COLO668 (cell line): ENCODE results near the gene CALCOCO1.
A peak's percentile ranks its signal among the peaks of the same experiment; 100 is the strongest.
"Not testable (repeated sequence)": the region's sequence is repeated elsewhere in the genome, so short reads cannot be mapped to it uniquely, and the experiment has no call there.

ENCODE experiments used
- DNase-seq: peaks from one replicate; lab custom pipeline; 2025; ENCODE audit not compliant: unreplicated experiment; lab: John Stamatoyannopoulos, UW

Gene CALCOCO1

DNA sequence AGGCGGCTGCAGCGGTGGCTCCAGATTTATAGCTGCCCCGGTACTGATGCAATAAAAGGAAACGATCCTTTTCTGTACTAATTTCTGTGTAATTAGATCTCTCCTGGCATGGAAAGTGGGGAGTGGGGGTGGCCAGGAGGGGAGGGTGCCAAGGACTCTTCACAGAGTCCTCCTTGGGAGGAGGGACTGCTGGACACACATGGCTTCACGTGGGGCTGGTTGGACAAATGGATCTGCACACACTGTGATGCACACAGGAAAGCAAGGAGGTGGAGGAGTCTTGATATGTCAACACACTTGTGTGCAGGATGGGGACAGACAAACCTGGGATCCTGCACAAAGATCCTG is 27.6 kb downstream of the CALCOCO1 start:
- no peak for DNase-seq

DNA sequence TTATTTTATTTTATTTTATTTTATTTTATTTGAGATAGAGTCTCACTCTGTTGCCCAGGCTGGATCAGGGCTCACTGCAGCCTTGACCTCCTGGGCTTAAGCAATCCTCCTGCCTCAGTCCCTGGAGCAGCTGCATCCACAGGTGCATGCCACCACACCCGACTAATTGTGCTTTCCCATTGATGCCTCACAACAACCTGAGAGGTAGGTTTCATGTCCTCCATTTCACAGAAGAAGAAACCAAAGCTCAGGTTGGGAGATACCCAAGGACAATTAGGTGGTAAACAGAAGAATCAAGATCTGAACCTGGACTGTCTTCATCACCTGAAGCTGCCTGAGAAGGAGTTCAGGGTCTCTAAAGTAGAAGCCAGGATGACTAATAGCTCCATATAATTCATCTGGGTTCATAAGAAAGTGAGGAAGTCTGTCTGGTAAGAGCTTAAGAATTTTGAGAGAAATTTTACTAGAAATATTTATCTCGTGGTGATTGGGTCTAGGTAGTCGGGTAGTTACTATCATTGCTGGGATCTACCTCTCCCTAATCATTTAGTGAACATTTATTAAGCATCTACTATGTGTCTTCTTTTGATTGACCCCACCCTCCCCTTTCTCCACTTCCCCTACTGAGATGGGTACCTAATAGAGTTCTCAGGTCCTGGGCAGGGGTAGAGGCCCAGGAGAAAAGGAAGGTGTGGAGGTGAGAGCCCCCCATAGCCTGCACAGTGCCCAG is 28.1 kb downstream of the CALCOCO1 start:
- DNase-seq: no peak

DNA sequence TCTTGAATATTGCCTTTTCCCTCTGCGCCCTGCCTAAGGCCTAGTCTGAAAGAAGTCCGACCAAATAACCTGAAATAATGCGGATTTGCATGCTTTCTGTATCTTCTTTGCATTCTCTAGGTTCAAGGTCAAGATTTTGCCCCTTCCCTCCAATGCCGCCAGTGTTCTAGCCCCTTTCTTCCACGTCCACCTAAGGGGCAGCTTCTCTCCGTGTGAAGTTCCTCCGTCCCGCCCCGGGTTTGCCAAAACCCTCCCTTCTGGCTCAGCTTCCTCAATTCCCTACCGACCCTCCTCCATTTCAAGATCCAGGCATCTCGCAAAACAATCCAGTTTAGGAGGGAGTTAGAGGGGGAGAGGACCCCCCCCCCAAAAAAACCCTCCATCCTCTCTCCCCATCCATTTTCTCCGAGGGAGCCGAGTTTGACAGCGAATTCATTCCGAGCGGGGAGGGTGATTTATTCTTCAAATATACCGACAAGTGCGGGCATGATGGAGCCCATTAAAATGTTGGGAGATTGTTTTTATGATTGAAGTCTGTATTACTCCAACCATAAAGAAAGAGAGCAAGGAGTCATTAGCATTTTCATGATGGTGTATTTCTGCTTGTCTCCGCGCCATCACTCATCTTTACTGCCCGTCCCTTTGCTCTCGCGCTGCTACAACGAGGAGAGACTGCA is 30.5 kb downstream of the CALCOCO1 start:
- DNase-seq: peak; percentile 1

DNA sequence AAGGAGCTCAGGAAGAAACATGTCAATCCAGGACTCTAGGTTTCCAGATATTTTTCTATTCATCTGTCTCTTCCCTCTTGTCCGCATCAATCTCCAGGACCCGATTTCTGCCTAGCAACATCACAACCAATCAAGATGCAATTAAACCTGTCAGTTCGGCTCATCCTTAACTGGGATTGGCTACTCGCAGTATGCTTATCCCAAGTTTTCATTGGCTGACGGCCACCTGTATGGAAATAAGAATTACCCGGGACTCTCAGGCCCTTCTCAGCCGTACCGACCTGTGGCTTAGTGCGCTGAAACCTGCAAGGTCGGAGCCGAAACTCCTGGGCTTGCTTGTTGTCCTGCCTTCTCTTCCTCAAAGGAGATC is 31.0 kb downstream of the CALCOCO1 start:
- peak; percentile 62 for DNase-seq

DNA sequence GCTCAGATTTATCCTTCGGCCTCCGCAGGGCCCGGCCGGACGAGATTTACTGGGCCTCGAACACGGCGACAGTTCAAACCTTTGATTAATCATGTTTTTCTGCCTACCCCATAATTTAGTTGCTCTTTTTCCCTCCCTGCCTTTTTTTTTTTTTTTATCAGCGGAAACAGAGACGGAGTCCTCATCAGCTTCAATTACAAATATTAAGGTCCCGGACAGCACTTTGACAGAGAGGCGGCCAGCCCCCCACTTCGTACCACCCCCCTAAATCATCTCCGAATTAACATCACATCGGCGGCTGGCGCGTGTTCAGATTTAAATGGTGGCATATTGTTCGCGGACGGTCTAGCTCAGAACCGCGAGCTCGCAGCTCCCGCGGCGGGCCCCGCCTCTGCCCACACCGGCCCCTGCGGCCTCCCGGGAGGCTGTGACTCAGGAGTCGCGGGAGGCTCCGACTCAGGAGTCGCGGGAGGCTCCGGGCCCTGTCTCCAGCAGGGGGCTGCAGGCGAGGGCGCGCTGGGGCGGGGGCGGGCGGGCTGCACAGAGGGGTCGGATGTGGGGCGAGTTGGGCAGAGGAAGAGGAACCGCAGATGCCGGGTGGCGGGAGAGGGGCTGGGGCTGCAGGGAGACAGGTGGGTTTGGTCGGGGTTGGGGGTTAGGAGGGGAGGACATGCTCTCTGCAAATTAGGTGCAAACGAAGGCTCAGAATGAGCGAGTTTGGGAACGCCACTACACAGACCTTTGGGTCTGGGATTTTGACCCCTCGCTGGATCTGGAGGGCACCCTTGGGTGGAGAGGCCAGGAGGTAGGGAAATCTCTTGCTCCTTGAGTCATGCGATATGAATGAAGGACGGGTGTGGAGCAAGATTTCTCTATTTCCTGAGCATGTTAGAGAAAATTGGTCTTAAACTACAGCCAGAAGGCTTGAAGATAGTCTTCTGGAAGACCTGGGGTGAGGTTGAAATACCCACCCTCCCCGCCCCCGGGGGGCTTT is 31.8 kb downstream of the CALCOCO1 start:
- peak; percentile 48 for DNase-seq

DNA sequence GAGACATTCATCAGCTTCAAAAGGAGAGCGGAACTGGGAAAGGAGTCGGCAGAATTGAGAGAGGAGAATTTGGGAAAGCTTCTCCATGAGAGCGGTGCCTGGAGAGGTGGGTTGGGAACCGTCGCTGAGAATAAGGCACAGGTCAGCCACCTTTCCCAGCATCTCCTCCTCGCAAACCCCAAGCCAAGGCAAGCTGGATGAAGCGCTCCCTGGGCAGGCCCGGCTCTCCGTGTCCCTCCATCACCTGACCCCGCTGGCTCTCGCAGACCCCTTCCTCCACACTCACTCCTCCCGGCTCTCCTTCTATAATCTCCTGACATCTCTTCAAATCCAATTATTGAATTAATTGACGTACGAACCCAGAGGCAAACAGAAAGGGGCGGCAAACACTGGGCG is 32.5 kb downstream of the CALCOCO1 start:
- DNase-seq: no peak

DNA sequence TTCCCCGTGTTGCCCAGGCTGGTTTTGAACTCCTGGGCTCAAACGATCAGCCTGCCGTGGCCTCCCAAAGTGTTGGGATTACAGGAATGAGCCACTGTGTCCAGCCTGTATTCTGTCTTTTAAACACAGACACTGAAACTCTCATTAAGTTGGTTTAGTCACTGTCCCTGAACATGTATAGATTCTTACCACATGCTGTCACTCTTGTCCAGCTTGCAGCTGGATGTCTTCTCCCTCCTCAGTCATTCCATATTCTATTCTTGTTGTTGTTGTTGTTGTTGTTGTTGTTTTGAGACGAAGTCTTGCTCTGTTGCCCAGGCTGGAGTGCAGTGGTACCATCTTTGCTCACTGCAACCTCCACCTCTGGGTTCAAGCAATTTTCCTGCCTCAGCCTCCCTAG is 39.1 kb downstream of the CALCOCO1 start:
- DNase-seq: no peak

DNA sequence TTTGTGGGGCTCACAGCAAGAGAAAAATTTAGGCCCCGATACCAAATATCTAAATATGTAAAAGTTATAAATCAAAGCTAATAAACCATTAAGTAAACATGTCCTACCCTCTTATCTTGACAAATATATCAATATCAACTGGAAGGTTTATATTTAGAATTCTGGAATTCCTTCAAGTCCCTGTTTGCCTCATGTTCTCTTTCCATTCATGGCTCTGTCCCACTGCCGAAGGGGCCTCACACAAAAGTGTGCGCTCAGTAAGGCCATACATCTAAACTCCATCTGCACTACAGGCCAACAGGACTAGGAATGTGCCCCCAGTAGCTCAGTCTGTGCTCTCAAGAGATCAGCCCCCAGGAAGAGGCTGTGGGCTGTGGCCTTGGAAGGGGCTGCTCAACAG is 40.8 kb downstream of the CALCOCO1 start:
- no peak for DNase-seq

DNA sequence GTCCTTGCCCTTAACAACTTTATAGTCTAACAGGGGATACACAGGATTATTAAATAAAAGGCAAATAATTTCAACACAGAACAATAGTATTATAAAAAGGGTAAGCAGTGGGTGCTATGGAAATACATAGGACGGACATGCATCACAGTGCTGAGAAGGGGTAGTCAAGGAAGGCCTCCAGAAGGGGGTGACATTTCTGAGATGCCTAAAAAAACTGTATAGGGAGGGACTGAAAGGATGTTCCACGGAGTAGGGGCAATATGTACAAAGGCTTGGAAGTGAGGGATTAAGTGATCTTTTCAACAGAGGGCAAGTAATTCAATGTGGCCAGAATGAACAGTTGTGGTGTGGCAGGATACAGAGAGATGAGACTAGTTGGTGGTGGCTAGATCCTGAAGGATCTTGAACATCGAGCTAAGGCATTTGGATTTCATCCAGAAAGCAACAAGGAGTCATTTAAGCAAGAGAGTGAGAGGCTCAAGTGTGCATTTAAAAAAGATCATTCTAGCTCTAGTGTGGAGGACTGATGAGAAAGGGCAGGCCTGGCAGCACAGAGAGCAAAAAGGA is 42.5 kb downstream of the CALCOCO1 start:
- DNase-seq: no peak

DNA sequence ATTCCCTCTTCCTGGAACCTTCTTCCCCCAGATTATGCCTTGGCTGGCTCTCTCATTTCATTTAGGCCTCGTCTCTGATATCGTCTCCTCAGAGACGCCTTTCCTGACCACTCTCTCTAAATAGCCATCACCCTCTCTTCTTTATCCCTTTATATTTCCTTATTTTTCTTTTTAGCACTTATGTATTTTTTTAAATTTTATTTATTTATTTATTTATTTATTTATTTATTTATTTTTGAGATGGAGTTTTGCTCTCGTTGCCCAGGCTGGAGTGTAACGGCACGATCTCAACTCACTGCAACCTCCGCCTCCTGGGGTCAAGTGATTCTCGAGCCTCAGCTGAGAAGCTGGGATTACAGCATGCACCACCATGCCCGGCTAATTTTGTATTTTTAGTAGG is 43.3 kb downstream of the CALCOCO1 start:
- DNase-seq: no peak

DNA sequence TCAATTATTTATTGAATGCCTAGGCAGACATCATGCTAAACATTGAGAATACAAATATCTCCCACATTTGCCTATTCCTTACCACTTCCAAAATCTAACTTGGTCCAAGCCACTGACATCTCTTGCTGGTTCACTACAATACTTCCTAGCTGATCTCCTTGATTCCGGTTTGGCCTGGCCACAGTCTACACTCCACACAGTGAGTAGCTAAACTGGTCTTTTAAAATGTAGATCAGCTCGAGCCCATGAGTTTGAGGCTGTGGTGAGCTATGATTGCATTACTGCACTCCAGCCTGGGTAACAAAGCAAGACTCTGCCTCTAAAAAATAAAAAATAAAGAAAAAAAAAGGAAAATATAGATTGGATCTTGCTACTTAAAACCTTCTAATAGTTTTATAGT is 43.8 kb downstream of the CALCOCO1 start:
- DNase-seq: no peak

DNA sequence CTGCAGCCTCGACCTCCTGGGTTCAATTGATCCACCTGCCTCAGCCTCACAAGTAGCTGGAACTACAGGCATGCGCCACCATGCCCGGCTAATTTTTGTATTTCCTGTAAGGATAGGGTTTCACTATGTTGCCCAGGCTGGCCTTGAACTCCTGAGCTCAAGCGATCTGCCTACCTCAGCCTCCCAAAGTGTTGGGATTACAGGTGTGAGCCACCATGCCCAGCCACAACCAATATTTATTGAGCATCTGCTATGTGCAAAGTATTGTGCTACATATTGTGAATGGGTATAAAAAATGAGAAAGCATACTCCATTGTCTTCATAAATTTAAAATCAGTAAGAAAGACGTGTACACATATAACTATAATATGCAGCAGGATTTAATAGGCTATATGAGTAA is 47.2 kb downstream of the CALCOCO1 start:
- DNase-seq: not testable (repeated sequence)

DNA sequence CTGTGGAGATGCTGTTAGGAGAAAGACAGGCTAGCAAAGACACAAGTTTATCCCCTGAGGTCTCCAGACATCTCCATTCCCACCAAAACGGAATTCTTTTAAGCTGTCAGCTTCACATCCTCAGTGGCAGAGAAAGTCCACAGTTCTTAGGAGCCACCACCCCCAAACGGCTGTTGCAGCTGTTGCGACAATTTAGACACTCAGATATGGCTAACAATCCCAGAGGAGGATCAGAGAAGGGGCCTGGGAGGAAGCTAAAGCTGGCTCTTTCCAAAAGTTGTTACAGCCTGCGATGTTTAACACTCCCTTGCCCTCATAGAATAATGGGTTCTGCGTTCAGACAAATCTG is 49.5 kb downstream of the CALCOCO1 start:
- DNase-seq: no peak

DNA sequence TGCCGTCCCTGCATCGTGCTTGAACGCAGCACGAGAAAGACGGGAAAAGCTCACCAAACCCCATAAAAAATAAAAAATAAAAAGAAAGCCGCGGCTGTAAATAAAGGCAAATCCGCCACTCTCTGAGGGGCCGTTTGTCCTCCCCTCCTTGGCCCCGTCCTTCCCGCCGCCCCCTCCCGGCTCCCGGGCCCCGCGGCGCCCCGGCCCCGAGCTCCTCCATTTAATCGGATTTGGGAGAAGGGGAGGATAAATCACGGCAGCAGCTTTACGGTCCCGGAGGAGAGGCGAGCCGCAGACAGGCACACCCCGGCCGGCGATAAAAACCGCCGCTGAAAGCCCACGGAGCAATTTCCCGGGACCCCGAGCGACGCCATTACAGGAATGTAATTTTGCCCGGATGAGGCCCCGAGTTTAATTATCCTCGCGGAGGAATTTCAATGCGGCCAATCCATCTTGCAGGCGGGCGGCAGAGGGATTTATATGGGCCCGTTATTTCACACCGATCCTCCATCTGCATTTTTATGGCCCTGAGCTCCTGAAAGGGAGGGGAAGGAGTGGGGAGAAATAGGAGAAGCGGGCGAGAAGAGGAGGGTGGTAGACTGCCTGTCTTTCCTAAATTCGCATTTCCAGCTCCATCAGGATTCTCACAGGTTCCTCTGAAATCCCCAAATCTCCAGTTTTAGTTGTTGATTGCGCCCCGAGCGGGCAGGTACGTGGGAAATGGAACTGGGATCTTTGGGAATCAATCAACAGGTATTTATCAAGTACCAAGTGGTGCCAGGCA is 50.0 kb downstream of the CALCOCO1 start:
- DNase-seq: peak; percentile 22

DNA sequence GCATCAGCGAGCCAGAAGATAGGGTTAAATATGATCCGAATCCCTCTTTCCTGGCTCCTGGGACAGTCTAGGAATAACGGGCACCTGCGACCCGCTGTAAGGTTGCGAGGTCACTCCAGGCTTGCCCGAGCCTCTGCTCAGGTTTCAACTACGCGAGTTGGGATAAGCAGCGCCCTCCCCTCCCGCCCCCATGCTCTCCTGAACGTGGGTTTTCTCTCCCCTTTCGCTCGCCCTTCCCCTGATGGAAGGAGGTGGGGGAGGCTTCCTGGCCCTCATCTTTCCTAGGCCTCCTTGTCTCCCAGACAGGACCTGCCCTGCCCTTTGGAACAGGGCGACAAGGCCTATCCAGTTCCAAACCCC is 50.6 kb downstream of the CALCOCO1 start:
- peak; percentile 44 for DNase-seq

DNA sequence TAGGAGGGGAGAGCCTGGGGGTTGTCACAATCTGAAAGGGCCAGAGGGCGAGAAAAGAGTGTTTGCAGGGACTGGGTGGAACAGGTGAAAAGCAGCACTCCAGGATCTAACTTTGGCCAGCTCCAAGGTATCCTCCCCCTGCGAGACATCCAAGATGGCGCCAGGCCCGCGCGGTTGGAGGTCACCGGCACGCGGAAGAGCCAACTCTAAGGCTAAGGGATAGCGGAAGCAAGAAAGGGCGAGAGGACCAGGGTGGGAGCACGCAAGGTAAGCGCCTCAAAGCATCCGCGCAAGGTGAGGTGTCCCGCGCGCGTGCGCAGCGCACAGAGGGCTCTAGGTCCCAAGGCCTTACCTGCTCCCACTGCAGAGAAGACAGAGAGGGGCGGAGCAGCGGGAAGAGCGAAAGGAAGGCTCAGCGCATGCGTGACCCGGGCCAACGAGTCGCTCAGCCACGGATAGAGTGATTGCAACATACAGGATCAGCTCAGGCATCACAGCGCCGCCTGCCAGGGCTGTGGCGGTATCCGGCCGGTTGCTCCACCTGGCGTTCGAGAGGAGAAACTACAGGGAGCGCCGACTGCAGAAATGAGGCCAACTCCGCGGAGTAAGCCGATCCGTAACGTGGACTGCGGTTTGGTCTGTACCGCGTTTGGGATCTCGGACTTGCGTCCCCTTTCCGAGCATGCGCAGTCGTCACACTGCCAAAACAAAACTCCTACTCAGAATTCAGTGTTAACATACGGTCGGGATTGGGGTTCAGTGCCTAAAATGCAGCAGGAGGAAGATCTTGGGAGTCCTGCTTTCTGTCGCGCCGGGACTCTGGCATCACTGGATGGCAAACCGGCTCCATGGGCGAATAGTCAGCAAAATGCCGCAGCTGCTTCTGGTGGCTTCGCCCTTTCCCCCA is 51.3 kb downstream of the CALCOCO1 start, which contains the start of gene ATP5MC2:
TSS of gene ATP5MC2 (minus strand) at position 383 of the 907 bp plus-strand sequence. CDS start 3,469 bp downstream, outside the sequence.
- peak; percentile 95 for DNase-seq

DNA sequence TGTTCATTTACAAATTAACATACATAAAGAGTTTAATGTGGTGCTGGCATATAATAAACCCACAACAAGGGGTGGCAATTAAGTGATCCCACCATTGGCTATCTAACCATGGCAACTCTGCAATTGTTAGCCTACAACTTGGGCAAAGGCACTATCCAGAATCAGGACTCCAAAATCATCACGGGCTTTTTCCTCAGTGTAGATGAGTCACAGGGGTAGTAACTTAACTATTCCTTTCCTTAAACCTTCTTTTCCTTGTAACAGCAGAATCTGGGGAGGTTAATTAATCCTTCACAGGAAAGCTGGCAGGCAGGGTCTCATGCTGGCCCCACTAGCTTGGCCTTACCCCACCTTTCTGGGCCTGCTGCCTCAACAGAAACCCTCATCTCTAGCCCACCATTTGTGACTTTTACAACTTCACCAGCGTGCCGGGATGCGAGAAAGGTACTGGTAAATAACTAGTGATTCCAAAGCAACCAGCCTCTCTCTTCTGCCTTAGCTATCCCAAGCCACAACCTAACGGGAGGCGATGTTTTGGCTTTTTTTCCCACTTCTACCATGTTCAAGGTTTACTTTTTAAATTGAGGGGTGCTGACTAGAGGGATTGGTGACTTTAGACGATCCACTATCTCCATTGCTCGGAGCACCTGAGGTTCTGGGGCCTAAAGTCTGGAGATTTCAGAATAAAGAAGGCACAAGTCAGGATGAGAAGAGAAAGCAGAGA is 52.1 kb downstream of the CALCOCO1 start:
- no peak for DNase-seq

DNA sequence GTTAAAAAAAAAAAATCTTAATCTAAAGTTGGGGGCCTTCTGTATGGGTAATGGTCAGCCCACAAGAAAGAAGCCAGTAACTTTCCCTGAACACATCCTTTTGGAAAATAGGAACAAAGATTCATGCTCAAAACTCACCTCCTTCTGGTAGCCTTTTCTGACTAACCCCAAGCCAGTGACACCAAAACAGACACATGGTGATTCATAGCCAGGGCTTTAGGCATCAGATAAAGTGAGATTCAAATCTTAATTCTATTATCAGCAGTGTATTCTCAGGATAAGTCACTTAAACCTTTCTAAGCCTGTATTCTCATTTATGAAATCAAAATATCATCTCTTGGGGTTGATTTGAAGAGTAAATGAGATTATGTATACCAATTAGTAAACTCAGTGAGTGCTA is 56.3 kb downstream of the CALCOCO1 start:
- DNase-seq: no peak

DNA sequence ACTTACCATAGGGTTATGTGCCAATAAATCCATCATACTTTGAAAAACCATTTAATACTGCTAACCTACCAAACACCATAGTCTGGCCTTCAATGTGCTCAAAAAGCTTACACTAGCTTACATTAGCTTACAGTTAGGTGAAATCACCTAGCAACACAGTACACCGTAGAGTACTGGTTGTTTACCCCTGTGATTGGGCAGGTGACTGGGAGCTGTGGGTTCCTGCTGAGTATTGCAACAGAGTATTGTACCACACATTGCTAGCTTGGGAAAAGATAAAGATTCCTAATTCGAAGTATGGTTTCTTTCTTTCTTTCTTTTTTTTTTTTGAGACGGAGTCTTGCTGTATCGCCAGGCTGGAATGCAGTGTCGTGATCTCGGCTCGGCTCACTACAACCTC is 56.9 kb downstream of the CALCOCO1 start:
- no peak for DNase-seq
